SK-N-SH (cell line): ENCODE measurements around the gene CHTF18.

ENCODE experiments used
- CTCF ChIP-seq: fragments of 200-600 bp; sonication (generic); IDR thresholded peaks from 2 replicates; pipeline ENCODE4 v1.6.1; 2017; ENCODE audit warnings: antibody characterized with exemption, mild to moderate bottlenecking, moderate library complexity
- EP300 ChIP-seq, 2 experiments: IDR thresholded peaks; 2 replicates each; pipeline versions ENCODE4 v1.4.0 to v1.6.1; 2012; ENCODE audit warnings: borderline replicate concordance in 1 of 2, low read depth in 1 of 2, low read length in 1 of 2
- EZH2phosphoT487 ChIP-seq: fragments of 200-600 bp; sonication (generic); IDR thresholded peaks from 2 replicates; pipeline ENCODE4 v1.6.1; 2017; ENCODE audit warnings: low read depth, mixed run types, mild to moderate bottlenecking, antibody characterized with exemption, moderate library complexity, borderline replicate concordance
- FOXM1 ChIP-seq: IDR thresholded peaks from 2 replicates; pipeline ENCODE4 v1.4.0; 2012; ENCODE audit warnings: low read depth, mild to moderate bottlenecking
- GABPA ChIP-seq: IDR thresholded peaks from 2 replicates; pipeline ENCODE4 v1.4.0; 2012; ENCODE audit warnings: low read depth, mild to moderate bottlenecking
- JUND ChIP-seq: IDR thresholded peaks from 2 replicates; pipeline ENCODE4 v1.4.0; 2012
- MAX ChIP-seq: IDR thresholded peaks from 2 replicates; pipeline ENCODE4 v1.4.0; 2012; ENCODE audit warnings: low read depth
- POLR2AphosphoS5 ChIP-seq: IDR thresholded peaks from 2 replicates; pipeline ENCODE4 v1.6.1; 2012; ENCODE audit warnings: low read depth, low read length
- REST ChIP-seq: IDR thresholded peaks from 2 replicates; pipeline ENCODE4 v1.6.1; 2012; ENCODE audit warnings: mild to moderate bottlenecking, low read depth, low read length, moderate library complexity
- RXRA ChIP-seq: IDR thresholded peaks from 2 replicates; pipeline ENCODE4 v1.4.0; 2012; ENCODE audit warnings: low read depth, mild to moderate bottlenecking, borderline replicate concordance
- USF2 ChIP-seq: fragments of 150-350 bp; IDR thresholded peaks from 2 replicates; pipeline ENCODE4 v1.6.1; 2017; ENCODE audit warnings: antibody characterized with exemption, low read length, low read depth, borderline replicate concordance
- YY1 ChIP-seq: IDR thresholded peaks from 2 replicates; pipeline ENCODE4 v1.4.0; 2012; ENCODE audit warnings: low read depth, mild to moderate bottlenecking

- TF ChIP-seq POLR2AphosphoS5, result no peak
- TF ChIP-seq CTCF, result no peak
- TF ChIP-seq USF2, result no peak
- TF ChIP-seq REST, result no peak
- no peak for TF ChIP-seq RXRA
- TF ChIP-seq YY1, result no peak
- no peak for TF ChIP-seq MAX
- TF ChIP-seq EZH2phosphoT487, result no peak
- TF ChIP-seq FOXM1, result no peak
- no peak for TF ChIP-seq JUND
- no peak for TF ChIP-seq EP300 (IDR thresholded peaks at IDR 0.05; ENCODE audit: borderline replicate concordance in 1 of 2, low read depth in 1 of 2, low read length in 1 of 2)
- no peak for TF ChIP-seq GABPA
These were observed 48.0 kb upstream of the CHTF18 start for GRCh38 chr16:740459-740763.
